GM21390 (cell line): ENCODE measurements around the gene CECR2.
"Not testable (repeated sequence)": the region's sequence is repeated elsewhere in the genome, so short reads cannot be mapped to it uniquely, and the experiment has no call there.

Source experiments
- ATAC-seq: cut with Tn5 transposase; IDR thresholded peaks from one replicate; pipeline ENCODE4 v1.9.1; 2021; ENCODE audit not compliant: unreplicated experiment

The CECR2 gene

GRCh38 chr22:17493419-17493981 lies 124.2 kb downstream of the CECR2 start:
- no peak for ATAC-seq

DNA sequence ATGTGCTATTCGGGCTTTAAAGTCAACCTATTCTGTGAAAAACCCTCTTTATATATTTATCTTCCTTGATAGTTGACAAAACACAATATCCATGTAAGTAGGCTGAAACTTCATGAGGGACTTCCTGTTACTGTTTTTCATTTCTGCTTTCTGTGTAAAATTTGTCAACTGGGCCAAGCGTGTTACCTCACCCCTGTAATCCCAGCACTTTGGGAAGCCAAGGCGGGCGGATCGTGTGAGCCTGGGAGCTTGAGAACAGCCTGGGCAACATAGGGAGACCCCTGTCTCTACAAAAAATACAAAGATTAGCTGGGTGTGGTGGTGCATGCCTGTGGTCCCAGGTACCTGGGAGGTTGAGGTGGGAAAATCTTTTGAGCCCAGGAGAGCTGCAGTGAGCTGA lies 127.6 kb downstream of the CECR2 start:
- no peak for ATAC-seq

DNA sequence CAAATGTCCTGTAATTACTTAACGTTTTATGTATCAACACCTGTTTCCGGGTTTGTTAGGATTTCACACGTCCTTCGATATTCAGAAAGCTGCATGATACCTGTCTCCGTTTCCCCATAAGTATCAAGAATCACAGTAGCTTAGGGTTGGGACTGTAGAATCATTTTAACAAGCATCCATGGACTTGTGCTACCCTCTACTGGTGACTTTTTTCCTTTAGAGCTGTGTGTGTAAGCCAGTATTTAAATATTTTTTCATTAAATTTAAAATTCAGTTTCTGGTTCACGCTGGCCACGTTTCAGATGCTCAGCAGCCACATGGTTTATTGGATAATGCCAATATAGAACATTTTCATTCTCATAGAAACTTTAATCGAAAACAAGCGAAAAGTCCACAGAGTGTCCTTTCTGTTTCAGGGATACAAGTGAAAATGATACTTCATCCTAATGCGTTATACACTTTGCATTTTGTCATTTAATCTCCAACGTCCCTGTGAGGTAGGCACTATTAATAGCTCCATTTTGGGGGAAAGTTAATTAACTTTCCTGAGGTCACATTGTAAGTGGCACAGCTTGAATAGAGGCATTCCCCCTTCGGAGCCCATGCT lies 132.5 kb downstream of the CECR2 start:
- no peak for ATAC-seq

- no peak for ATAC-seq
These were observed 138.8 kb downstream of the CECR2 start for GRCh38 chr22:17508110-17508509.

GRCh38 chr22:17512960-17513359 lies 143.7 kb downstream of the CECR2 start:
- ATAC-seq, result no peak

DNA sequence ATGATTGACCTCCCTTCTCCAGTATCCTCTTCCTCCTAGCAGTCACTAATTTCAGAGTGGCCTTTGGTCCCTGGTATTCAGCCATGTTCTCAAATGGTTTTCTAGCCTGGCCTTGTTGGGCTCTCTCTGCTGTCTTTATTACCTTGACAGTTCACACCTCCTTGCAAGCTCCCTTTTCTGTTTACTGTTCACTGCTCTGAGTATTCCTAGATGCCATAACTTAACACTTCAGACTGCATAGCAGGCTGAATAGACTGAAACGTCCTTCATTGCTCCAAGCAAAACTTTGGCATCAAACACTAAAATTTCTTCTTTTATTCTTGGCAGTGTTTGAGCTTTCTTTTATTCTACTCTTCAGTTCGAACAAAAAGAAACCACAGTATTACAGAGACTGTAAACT lies 144.4 kb downstream of the CECR2 start:
- ATAC-seq, result no peak

GRCh38 chr22:17514084-17514483 lies 144.8 kb downstream of the CECR2 start:
- ATAC-seq, result no peak

GRCh38 chr22:17518406-17518805 lies 149.1 kb downstream of the CECR2 start:
- no peak for ATAC-seq

DNA sequence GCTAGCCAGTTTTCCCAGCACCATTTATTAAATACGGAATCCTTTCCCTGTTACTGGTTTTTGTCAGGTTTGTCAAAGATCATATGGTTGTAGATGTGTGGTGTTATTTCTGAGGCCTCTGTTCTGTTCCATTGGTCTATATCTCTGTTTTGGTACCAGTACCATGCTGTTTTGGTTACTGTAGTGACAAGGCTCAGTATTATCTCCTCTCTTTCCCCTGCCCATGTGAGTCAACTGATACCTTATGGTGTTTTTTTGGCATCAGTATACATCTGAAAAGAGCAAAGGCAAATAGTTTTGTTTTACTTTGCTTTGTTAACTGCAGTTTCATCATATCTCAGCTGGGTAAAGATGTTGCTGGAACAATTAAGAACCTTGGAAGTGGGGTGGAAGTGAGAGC lies 152.7 kb downstream of the CECR2 start:
- not testable (repeated sequence) for ATAC-seq

DNA sequence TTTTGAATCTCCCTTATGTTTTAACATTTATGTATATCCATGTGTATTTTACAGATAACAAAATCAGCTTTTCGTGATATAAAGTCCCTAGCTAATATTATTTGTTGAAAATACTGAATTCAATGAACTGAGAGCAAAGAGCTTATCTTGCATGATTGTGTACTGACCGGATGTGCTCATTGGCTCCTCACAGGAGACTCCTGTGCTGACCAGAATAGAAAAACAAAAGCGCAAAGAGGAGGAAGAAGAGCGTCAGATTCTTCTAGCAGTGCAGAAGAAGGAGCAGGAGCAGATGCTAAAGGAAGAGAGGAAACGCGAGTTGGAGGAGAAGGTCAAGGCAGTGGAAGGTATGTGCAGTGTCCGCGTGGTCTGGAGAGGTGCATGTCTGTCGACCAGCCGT lies 154.7 kb downstream of the CECR2 start:
- ATAC-seq, result no peak

DNA sequence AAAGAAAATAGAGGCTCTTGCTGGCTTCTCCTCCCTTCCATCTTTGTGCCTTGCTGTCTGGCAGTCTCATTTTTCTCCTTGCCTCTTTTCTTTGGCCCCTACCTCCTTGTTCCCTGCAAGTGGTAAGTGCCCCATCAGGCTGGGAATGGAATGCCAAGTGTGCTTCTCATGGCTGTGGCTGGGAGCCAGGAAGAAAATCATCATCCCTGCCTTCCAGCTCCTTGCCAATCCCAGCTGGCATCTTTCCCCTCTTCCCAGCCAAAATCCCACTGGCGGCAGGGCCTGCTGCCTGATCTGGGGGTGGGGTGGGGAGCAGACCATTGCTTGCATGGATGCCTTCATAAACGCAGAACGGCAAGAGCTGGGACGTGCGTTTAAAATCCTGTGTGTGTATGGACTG lies 167.0 kb downstream of the CECR2 start:
- ATAC-seq, result no peak

GRCh38 chr22:17537155-17537554 lies 167.9 kb downstream of the CECR2 start:
- ATAC-seq, result no peak

GRCh38 chr22:17540481-17540880 lies 171.2 kb downstream of the CECR2 start:
- no peak for ATAC-seq

- no peak for ATAC-seq
These were observed 172.2 kb downstream of the CECR2 start for GRCh38 chr22:17541476-17541875.

- no peak for ATAC-seq
These were observed 173.2 kb downstream of the CECR2 start for GRCh38 chr22:17542452-17542851.

DNA sequence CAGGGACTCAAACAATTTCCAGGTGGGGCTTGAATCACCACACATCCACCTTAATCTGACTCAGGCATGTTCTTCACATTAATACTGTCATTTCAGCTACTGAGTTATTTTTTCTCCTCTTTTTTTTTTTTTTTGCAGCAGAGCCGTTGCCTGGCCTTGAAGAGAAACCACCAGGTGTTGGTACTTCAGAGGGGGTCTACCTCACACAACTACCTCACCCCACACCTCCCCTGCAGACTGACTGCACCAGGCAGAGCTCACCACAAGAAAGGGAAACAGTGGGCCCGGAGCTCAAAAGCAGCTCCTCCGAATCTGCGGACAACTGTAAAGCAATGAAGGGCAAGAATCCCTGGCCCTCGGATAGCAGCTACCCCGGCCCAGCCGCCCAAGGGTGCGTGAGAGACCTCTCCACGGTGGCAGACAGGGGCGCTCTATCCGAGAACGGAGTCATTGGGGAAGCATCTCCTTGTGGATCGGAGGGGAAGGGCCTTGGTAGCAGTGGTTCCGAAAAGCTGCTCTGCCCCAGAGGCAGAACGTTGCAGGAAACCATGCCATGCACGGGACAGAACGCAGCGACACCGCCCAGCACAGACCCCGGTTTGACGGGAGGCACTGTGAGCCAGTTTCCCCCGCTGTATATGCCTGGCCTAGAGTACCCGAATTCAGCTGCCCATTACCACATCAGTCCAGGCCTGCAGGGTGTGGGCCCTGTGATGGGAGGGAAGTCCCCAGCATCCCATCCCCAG lies 178.9 kb downstream of the CECR2 start:
- ATAC-seq, result no peak

GRCh38 chr22:17548756-17549035 lies 179.4 kb downstream of the CECR2 start:
- ATAC-seq, result no peak

DNA sequence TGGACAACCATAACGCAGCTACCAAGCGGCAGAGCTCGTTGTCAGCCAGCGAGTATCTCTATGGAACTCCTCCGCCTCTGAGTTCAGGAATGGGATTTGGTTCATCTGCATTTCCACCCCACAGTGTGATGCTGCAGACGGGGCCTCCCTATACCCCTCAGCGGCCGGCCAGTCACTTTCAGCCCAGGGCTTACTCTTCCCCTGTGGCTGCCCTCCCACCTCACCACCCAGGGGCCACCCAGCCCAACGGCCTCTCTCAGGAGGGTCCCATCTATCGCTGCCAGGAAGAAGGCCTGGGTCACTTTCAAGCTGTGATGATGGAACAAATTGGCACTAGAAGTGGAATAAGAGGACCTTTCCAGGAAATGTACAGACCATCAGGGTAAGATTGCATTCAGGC lies 179.9 kb downstream of the CECR2 start:
- no peak for ATAC-seq

- no peak for ATAC-seq
These were observed 180.4 kb downstream of the CECR2 start for GRCh38 chr22:17549655-17550054.

DNA sequence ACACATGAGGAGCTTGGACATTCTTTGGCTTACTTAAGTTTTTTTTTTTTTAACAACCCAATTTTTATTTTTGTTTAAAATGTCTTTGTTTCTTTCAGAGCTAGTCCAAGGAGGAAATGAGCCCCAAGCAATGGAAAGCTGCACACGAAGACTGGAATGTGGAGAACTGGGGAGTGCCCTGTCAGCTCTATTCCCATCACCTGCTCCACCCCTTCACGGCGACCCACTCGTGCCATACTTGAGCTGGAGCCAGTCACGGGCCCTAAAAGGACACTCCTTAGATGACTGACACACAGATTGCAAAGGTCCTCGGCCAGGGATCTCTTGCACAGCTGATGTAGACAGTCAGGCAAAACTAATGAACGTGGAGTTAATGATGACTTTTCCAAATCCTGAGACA lies 183.5 kb downstream of the CECR2 start:
- ATAC-seq, result no peak

- no peak for ATAC-seq
These were observed 185.6 kb downstream of the CECR2 start for GRCh38 chr22:17554814-17555213.

GRCh38 chr22:17559188-17559587 lies 189.9 kb downstream of the CECR2 start:
- no peak for ATAC-seq
